Hepatic stellate cell (primary cell): Measurements from ENCODE around the gene KCNG1.
"Not testable (repeated sequence)": the region's sequence is repeated elsewhere in the genome, so short reads cannot be mapped to it uniquely, and the experiment has no call there.

ENCODE experiments used
- DNase-seq: peaks from one replicate; pipeline ENCODE4 v3.0.0; 2011; ENCODE audit warnings: low spot score

Gene KCNG1, protein sequence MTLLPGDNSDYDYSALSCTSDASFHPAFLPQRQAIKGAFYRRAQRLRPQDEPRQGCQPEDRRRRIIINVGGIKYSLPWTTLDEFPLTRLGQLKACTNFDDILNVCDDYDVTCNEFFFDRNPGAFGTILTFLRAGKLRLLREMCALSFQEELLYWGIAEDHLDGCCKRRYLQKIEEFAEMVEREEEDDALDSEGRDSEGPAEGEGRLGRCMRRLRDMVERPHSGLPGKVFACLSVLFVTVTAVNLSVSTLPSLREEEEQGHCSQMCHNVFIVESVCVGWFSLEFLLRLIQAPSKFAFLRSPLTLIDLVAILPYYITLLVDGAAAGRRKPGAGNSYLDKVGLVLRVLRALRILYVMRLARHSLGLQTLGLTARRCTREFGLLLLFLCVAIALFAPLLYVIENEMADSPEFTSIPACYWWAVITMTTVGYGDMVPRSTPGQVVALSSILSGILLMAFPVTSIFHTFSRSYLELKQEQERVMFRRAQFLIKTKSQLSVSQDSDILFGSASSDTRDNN

DNA sequence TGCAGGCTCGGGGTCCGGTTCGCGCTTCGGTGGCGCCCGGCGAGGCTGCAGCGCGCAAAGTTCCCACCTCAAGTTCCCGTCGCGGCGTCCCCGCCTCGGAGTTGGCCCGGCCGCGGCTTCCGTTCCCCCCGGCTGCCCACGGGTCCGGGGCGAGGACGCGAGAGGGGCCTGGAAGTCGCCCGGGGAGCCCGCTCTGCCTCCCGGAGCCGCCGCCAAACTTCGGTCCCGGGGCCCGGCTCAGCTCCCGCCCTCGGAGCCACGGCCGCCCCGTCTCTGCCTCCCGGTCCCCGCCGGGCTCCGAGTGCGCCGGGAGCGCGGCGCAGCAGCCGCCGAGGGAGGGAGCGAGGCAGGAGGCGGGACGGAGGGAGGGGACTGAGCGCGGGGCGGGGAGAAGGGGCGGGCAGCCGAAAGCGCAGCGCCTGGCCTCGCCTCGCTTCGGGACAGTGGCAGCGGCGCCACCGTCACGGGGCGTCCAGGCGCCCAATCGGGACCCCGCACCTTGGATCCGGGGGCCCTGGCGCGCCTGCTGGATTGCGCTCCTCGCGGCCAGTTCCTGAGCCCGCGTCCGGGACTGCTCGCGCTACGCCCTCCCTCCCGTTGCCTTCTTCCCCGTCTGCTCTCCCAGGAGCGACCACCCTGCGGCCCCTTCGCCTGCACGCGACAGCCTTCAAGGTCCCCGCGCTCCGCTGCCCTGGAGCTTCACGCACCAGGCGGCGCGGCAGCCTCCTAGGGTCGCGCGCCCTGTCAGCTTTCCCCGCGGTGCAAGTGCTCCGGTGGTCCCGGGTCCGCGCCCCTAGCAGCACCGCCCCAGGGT is at the start of gene KCNG1:
KCNG1 (minus strand) TSS at position 305 of the 814 bp plus-strand sequence. CDS start 12,769 bp downstream, outside the sequence.
- peak; percentile 91 for DNase-seq

DNA sequence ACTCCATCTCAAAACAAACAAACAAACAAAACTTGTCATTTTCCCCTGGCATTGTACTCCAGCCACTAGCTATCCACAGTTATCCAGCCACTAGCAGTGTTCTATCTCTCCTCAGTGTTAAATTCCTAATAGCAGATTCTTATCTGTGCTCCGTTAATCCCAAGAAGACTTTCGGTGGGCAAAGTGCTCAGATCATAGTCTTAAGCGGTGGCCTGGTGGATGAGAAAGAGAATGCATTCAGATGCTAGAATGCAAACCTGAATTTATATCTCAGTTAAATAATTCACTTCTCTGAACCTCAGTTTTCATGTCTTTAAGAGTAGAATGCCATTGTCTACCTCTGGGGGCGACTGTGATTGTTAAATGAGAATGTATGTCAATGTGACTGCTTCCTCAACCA is 47.7 kb upstream of the KCNG1 start:
- DNase-seq: no peak

DNA sequence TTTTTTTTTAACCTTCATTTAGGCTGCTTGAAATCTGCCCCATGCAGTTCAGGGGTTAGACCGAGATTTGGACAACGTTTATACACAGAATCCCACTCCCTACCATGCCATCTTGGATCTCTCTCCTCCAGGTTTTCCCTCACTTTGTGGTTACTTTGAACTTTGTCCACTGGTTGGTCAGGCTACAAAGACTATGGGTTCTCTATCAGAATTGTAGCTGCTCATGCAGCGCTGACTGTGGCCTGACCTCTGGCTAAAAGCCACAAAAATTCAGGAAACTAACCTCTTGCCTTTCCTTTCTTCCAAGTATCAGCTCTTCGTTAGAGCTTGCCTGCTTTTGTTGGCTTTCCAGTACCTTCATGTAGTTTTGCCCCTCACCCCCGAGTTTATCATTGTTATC is 44.9 kb upstream of the KCNG1 start:
- DNase-seq: no peak

DNA sequence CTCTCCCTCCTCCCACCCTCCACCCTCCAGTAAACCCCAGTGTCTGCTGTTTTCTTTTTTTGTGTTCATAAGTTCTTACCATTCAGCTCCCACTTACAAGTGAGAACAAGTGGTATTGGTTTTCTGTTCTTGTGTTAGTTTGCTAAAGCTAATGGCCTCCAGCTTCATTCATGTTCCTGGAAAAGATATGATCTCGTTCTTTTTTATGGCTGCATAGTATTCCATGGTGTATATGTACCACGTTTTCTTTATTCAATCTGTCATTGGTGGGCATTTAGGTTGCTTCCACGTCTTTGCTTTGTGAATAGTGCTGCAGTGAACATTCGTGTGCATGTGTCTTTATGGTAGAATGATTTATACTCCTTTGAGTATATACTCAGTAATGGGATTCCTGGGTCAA is 42.7 kb upstream of the KCNG1 start:
- DNase-seq: no peak

DNA sequence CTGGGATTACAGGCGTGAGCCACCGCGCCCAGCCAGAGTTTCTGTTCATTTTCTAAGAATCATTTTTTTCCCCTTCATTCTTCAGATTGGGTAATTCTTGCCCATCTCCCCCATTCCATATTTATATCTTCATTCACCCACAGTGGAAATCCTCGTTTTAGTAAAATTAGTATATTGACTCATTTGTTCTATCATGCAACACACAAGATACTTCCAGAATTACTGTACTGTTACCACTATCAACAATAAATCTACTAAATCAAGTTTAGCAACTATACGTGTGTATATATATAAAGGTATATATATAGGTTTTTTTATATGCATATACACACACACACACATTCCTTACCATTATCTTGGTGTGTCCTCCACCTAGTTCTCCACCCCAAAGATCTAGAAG is 41.2 kb upstream of the KCNG1 start:
- DNase-seq: no peak

DNA sequence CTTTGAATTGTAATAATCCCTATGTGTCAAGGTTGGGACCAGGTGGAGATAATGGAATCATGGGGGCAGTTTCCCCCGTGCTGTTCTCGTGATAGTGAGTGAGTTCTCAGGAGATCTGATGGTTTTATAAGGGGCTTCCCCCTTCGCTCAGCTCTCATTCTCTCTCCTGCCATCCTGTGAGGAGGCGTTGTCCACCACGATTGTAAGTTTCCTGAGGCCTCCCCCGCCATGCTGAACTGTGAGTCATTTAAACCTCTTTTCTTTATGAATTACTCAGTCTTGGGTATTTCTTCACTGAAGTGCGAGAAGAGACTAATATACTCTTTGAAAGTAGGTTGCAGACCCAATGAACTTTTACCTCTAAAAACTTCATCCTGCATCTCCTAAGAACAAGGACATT is 39.2 kb upstream of the KCNG1 start:
- no peak for DNase-seq

DNA sequence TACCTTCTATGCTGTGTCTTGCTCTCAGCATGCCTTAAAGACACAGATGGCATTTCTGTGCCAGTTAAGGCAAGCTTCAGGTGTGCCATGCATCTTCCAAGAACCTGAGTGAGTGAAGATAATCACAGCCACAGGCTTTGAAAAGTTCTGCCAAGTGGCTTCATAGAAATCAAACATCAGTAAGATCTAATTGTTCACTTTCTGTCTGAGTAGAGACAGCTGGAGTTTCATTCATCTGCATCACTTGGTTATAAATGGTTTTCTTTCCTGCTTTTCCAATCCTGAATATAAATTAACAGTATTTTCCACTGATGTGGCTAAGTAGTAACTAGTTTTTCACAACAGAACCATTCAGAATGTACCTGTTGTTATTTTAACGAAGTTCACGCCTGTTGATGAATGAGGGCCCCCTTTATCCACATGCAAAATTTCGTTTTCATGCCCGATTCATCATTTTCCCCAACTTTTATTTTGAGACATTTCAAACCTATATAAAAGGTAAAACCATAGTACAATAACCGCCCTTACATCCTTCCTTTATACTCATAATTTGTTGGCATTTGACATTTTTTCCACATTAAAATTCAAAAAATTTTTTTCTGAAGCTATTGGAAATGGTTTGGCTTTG is 38.6 kb upstream of the KCNG1 start:
- no peak for DNase-seq

DNA sequence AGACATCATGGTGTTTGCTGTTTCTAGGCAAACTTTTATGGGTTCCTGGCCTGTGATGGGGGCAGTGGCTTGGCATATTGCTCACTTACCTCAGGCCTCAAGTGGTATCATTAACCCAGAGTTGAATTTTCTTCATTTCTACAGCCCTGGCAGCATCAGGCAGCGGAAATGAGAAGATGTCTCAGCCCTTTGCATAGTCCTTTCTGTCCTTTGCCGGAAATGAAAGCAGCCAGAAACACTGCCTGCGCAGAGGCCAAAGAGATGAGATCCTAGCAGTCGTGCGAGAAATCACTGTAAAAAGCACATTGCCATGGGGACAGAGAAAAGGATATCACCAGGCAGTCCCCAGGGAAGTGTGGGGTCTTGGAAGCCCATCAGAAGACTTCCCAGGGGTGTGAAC is 37.4 kb upstream of the KCNG1 start:
- DNase-seq: no peak

DNA sequence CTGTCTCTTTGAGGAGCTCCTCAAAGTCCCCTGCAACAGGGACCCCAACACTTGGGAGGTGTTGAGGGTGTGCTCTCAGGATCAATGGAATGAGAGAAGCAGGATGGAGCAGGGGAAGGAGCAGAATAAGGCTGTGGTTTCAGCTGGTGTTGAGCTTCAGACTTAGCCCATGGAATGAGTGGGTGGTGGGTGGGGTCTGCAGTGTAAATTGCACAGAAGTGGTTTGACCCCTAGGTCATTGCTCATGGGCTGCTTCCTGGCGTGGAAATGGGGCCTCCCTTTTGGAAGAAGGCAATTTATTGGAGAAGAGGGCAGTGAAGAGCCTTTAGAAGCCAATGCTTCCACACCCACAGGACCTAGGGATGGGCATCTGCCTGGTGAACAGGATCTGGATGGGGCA is 37.0 kb upstream of the KCNG1 start:
- DNase-seq: no peak

DNA sequence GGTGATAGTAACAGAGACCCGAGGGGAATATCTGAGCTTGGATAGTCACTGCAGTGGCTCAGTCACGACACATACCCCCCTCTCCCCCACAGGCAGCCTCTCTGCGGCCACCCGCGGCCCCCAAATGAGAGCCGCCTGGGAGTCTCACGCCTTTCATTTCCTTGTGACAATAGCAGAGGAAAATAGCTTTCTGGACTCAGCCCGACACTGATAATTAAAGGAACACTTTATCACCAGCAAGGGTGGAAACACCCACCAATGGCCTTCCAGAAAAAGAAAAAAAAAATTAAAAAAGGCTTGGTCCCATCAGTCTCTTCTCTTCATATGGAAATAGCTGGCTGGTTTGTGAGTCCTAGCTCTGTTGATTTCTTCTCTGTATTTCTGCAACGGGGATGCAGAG is 35.1 kb upstream of the KCNG1 start:
- no peak for DNase-seq

DNA sequence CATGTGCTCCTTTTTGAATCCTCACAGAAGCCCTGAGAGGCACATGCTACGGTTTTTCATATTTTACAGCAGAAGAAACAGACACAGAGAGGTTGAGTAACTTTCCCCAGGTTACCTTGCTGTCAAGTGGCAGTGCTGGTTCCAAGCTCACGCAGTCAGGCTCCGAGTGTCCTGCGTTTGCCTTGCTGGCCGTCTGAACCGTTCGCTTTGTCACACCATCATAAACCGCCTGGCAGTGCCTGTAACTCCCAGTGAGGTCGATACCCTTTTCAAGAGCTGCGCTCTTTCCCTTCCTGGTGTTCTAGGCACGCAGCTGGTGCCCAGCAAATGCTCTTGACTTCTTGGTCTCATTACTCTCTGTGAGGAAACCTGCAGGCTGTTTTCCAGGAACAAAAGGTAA is 31.3 kb upstream of the KCNG1 start:
- DNase-seq: no peak

DNA sequence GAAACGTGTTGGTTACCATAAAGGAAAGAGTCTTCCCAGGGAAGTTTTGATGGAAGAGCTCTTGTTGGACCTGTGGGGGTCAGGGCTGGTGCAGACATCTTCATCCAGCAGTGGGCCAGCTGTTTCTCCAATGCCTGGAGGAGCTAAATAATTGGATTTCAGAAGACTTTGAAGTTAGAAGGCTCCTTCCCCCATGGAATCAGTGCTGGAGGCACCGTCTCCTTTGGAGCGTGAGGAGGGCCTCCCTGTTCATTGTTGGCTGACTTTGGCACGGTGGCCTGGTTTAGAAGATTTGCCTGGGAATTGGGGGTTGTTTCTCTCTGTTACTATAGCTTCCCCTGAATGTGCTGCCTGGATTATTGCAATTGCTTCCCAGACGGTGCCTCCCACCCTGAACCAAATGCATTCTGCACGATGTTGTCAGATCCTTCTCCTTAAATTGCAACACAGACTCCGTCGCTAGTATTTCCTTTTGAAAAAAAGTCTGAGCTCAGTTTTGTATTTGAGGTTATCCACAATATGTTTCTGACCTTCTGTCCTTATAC is 27.7 kb upstream of the KCNG1 start:
- DNase-seq: no peak

DNA sequence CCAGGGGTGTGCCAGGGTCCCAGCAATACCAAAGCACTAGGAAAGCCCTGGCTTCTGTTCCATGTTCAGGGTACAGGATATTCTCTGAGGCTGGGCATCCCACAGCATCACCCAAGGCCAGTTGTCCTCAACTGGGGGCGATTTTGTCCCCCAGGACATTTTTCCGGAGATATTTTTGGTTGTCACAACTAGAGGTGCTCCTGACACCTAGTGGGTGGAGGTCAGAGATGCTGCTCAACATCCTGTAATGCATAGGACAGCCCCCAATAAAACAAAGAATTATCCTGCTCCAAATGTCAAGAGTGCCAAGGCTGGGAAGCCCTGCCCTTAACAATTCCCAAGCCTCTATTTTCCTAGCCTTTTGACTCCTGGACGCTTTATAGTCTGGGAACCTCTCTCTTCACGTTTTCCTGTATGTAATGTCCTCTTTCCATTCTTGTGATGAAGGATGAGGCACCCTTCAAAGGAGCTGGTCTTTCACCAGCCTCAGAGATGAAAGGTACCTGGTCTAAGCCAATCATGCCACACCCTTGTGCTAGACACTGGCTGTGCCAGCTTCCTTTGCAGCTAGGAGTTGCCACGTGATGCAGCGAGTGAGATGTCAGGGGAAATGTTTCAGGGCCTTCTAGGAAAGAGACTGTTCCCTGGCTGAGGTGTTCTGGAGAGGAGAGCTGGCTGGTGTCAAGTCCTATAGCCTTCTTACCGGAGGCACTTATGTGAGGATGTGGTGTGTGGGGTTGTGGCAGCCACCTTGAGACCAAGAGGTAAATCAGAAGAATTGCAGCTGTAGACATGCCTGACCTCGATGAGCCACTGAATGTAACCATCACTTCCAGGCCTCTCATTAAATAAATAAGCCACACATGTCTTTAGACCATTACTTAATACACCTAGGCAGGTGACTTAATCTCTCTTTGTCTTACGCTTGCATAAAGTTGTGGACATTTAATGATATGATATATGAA is 23.4 kb upstream of the KCNG1 start:
- DNase-seq: no peak

DNA sequence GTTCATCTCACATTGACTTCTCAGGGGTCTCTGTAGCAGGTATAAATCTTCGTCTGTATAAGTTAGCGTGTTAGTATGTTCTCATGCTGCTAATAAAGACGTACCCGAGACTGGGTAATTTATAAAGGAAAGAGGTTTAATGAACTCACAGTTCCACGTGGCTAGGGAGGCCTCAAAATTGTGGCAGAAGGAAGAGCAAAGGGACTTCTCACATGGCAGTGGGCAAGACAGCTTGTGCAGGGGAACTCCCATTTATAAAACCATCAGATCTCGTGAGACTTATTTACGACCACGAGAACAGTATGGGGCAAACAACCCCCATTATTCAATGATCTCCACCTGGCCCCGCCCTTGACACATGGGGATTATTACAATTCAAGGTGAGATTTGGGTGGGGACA is 22.6 kb upstream of the KCNG1 start:
- DNase-seq: not testable (repeated sequence)

DNA sequence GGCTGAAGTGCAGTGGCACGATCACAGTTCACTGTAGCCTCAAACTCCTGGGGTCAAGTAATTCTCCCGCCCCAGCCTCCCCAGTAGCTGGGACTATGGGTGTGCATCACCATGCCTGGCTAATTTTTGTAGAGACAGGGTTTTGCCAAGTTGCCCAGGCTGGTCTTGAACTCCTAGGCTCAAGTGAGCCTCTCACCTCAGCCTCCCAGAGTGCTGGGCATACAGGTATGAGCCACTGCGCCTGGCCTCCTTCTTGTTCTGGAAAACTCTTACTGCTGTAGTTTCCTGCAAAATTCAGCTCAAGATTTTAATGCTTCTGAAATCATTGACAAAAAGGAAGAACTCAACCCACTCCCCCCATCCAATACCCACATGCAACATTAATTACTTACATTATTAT is 21.9 kb upstream of the KCNG1 start:
- DNase-seq: no peak

DNA sequence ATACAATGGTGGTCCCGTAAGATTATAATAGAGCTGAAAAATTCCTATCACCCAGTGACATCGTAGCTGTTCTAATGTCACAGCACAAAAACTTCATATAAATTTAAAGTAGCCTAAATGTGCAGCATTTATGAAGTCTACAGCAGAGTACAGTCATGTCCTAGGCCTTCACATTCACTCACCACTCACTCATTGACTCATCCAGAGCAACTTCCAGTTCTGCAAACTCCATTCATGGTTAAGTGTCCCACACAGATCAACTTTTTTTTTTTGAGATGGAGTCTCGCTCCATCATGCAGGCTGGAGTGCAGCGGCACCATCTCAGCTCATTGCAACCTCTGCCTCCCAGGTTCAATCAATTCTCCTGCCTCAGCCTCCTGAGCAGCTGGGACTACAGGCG is 20.9 kb upstream of the KCNG1 start:
- DNase-seq: no peak

DNA sequence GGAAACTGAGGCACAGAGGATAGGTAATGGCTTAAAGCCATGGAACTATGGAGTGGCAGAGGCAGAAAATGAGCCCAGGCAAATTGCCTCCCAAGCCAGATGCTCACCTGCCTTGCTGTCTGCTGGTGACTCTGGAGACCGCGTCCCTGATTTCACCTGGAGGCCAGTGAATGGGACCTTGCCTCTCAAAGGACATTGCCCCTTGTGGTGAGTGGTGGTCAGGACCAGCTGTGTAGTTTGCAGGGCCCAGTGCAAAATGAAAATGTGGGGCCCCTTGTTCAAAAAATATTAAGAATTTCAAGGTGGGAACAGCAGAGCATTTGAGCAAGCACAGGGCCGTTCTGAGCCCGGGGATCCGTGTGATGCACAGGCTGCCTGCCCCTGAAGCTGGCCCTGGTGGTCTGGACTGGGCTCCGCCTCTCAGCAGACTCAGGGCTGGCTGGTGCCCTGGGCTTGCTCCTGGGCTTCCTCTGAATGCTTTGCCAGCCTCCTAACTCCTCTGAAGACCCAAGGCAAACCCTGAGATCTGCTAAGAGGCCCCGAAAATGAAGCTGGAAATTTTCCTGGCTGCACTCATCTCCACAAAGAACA is 19.8 kb upstream of the KCNG1 start:
- DNase-seq: no peak

DNA sequence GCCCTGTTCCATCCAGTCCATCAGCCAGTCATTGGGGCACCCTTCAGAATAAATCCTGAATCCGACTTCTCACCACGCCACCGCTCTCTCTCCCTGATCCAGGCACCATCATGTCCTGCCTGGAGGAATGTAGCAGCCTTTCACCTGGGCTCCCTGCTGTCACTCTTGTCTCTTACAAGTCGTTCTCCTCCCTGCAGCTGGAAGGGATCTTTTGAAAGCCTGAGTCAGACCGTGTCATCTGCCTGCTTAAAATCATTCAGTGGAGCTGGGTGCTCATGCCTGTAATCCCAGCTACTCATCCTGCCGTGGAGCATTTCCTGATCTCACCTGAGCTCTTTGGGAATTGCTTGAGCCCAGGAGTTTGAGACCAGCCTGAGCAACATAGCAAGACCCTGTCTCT is 19.2 kb upstream of the KCNG1 start:
- DNase-seq: no peak

DNA sequence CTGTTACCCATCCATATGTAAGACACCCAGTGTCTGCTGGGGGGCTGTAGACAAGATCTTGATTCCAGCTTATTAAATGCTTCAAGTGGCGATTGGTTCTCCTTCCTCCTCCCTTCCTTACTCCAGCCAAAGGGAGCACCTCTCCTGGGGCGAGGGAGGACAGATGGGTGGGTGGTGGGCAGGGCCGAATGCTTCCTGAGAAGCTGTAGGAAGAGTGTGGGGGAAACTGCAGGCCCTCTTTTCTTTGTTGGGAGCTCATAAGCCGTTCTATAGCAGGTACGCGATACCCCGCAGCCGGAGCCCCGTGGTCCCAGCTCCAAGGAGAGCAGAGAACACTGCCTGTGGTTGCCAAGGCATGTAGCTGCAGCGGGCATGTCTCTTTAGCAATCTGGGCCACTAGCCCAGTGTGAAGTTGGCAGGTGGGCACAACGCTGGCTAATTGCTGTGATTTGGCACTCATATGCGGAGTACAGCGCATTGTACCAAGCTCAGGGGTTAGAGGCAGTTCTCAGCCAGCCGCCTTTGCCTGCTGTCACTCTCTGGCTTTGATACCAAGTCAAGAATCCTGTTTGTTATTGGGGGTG is 14.7 kb upstream of the KCNG1 start:
- no peak for DNase-seq

DNA sequence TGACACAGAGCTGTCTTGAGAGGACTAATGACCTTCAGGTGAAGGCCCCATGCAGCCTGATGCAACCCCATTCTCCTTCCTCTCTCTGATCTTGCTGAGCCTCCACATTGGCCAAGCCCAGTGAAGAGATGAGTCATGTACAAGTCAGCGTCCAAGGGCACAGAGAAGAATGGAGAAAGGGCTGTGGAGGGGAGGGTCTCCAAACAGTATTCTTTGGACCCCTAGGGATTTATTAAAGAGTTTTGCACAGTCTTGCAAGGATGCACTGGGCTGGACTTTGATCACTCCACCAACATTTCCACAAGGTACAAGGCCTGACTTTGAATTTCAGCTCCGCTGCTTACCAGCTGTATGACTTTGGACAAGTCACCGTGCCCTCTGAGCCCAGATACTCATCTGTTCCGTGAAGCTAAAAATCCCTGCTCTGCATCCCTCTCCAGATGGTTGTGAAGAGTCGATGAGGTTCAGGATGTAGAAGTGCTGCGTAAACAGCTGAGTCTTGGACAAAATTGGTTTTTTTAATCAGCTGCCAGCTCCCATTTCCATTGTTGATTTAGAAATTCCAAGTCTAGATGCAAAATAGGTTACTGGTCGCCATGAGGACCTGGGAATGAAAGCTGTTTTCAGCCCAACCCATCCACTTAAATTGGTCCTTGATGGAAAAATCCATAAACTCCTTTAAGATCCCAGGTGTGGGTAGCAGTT is 14.1 kb upstream of the KCNG1 start:
- DNase-seq: no peak
